HT-29 (cell line): ENCODE results near the gene ABCC3. TPM values are rescaled to one million over a fixed set of nuclear protein-coding genes. Genes with fewer than 3 reads are reported as not detected.

ENCODE experiments used
- DNase-seq: peaks from one replicate; pipeline ENCODE4 v3.0.0-alpha.2; 2015; ENCODE audit warnings: low spot score
- total RNA-seq: library from RNA; depleted of rRNA; stranded (reverse); fragments of >200 nt; shearing (Covaris generic); gene quantifications from 2 replicates; pipeline ENCODE4 v1.2.3, GENCODE V29; 2014; rRNA removed

The ABCC3 gene
- 286 and 313 TPM in 2 replicates for total RNA-seq

GRCh38 chr17:50634224-50634914, at the start of gene ABCC3:
Gene ABCC3, plus strand, starts transcription at chr17:50634881. Its CDS starts 56 bp downstream, at chr17:50634937.
- DNase-seq = peak; percentile 78

DNA sequence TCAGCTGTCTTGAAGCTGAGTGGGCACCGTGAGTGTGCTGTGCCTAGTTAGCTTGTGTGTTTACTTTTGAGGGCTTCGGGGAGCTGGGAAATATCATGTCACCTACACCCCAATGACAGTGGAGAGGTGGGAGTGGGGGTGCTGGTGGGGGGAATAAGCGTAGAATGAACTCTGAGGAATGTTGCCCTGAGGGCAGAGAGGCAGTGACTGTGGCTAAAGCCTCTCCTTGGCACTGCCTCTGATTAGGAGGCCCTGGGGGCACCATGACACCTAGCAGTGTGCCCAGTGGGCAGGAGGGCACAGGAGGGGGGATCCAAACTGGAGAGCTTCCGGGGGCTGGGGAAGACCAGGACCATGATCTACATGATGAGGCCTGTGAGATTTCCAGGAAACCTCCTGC, 49.3 kb upstream of the ABCC3 start:
- no peak for DNase-seq

- no peak for DNase-seq
Measured at GRCh38 chr17:50585891-50586290, 48.8 kb upstream of the ABCC3 start.

DNA sequence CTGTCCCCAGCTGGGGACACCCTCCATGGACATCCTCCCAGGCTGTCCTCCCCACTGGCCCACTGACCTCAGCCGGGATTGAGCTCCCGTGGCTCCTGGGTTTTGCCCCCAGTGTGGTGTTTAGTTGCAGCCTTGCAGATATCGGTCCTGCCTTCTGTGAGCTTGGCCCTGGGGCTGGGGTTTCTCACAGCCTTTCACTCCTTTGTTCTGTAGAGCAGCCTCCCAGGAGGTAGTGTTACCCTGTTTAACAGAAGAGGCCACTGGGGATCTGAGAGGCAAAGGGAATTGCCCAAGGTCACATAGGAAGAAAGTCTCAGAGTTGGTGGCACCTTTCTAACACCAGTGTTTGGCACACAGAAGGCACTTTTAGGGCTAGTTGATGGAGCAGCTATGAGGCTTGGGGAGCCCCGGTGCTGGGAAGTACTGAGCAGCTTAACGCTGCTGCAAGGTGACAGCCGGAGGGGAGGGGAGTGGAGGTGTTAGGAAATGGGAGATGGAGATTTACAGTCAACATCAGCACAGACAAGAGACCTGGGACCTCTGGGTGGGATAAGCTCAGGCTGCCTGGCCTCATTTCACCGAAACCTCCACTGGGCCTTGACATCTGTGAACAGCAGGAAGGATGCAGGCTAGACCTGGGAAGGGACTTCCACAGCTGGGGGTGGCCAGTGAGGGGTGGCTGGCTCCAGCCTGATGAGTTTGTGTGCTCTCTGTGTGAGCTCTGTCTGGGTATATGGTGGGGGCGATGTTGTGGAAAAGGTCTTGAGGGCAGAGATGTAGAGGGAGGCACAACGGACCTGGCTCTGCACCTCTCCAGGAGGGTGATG, 48.0 kb upstream of the ABCC3 start:
- DNase-seq = no peak

- no peak for DNase-seq
Measured at GRCh38 chr17:50587571-50587970, 47.1 kb upstream of the ABCC3 start.

- no peak for DNase-seq
Measured at GRCh38 chr17:50588391-50589049, 46.2 kb upstream of the ABCC3 start.

DNA sequence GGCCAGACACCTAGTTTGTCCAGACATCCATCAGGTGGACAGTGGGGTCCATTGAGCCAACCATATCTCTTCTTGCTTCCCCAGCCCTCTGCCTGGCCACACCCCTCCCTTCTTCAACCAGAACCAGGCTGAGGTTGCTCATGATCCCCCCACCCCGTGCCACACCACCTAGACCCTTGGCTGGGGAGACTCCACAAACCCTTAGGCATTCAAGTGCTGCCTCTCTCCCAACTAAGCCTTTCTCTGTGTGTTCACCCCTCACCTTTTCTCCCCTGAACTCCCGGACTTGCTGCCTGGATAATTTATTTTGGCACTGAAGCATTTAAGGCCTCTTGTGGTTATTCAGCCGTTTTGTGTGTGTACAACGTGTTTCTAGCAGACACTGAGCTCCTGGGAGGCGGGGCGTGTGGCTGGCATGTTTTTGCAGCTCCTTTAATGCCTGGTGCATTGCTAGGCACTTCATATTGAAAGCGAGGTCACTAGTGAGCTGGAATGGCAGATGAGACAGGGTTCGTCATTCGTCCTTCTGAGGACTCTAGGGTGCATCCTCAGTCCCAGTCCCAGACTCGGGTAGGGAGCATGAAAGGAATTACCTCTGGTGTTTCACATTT, 45.5 kb upstream of the ABCC3 start:
- DNase-seq = no peak

DNA sequence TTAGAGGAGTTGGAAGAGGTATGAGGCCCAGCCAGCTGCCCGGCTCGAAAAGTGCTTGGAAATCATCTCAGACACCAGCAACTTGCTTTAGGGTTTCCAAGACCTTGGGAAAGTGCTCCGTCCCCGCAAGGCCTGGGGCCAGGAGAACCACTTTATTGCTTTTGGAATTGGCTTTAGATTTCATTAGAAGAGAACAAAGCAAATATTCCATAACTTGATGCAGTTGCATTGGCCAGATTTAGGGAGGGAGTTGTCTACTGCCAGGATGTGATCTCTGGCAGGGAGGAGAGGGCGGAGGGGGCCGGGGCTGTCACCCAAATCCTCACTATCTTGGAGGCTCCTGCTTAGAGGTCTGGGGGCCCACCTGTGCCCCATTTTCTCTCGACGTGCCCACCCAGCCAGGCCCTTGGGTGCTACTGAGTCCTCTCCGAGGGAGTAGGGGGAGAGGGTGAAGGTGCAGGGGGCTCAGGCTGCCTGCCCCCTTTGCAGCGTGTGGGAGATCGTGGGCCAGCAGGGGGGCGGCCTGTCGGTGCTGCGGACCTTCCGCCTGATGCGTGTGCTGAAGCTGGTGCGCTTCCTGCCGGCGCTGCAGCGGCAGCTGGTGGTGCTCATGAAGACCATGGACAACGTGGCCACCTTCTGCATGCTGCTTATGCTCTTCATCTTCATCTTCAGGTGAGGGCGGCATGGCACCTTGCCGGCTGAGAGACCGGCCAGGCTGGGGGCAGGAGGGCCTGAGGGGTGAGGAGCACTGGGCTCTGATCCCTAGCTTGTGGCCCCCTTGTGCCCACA, 43.5 kb upstream of the ABCC3 start:
- no peak for DNase-seq

DNA sequence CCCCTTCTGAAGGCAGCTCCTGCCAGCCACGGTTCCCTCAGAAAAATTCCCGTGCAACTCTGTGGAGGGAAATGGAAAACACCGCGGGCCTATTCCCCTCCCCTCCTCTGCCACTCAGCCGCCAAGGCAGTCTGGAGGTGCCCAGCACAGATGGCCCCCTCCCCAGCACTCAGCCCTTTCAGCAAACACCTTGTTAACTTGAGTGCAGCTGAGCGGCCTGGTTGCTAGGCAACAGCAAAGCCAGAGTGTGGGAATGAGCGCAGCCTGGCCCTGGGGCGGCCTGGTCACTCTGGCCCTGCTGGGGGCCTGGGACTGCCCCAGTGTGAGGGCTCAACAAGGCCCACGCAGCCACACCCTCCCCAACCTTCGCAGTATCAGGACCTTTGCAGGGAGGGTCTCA, 41.4 kb upstream of the ABCC3 start:
- no peak for DNase-seq

DNA sequence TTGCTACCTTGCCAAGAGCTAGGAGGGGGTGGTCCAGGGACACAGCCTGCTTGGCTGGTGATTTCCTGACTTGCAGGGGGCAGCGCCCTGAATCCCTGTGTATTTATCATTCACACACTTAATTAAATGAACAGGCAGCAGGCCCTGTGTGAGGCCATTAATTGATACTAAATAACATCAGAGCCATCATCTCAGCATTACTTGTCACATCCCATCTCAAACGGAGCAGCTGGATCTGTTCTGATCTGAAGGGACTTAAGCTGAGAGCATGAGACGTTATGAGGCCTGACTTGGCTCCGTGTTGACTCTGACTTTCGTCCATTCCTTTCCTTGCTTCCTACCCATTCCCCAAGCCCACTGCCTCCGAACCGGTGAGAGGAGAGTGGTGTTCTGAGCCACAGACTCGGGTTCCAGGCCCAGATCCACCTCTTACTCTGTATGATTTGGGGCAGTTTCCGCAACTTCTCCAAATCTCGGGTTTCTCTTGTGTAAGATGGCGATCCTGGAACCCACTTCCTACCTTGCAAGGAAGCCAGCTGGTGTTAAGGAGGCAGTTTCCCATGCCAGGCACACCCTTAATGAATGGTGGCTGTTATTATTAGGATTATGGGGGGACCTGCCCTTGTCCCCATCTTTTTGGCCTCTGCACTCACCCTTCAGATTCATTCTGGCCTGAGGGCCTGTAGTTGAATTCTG, 40.4 kb upstream of the ABCC3 start:
- DNase-seq = no peak

GRCh38 chr17:50594892-50595291, 39.8 kb upstream of the ABCC3 start:
- no peak for DNase-seq

DNA sequence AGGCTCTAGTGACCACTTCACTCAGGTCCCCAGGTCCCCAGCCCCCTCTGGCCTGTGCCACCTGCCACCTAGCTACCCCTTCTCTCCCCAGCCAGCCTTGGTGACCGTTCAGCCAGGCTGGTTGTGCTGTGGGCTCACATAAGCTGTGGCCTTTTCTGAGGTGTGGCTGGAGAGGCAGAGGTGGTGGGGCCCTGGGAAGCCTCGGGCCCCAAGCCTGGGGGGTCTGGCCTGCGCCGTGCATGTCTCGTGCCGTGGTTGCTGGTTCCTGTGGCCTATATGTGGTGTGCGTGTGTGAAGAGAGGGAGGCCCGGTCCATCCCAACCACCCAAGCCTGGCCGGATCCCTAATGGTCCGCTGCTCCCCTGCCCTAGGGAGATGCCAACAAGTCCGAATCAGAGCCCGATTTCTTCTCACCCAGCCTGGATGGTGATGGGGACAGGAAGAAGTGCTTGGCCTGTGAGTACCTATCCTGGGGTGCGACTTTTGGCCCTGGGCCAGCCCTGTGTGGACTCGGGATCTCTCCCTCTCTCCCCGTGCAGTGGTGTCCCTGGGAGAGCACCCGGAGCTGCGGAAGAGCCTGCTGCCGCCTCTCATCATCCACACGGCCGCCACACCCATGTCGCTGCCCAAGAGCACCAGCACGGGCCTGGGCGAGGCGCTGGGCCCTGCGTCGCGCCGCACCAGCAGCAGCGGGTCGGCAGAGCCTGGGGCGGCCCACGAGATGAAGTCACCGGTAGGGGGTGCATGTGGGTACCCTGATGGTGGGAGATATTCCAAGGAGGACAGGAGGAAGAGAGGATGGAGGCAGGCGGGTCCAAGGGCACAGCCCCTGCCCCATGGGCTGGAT, 38.3 kb upstream of the ABCC3 start:
- peak; percentile 34 for DNase-seq

DNA sequence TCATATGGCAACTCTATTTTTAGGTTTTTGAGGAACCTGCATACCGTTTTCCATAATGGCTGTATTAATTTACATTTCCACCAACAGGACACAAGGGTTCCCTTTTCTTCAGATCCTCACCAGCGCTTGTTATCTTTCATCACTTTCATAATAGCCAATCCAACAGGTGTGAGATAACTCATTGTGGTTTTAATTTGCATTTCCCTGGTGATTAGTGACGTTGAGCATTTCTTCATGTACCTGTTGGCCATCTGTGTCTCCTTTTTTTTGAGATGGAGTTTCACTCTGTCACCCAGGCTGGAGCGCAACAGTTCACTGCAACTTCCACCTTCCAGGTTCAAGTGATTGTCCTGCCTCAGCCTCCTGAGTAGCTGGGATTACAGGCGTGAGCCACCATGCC, 36.2 kb upstream of the ABCC3 start:
- DNase-seq = no peak

- DNase-seq = no peak
Measured at GRCh38 chr17:50599606-50600005, 35.1 kb upstream of the ABCC3 start.

DNA sequence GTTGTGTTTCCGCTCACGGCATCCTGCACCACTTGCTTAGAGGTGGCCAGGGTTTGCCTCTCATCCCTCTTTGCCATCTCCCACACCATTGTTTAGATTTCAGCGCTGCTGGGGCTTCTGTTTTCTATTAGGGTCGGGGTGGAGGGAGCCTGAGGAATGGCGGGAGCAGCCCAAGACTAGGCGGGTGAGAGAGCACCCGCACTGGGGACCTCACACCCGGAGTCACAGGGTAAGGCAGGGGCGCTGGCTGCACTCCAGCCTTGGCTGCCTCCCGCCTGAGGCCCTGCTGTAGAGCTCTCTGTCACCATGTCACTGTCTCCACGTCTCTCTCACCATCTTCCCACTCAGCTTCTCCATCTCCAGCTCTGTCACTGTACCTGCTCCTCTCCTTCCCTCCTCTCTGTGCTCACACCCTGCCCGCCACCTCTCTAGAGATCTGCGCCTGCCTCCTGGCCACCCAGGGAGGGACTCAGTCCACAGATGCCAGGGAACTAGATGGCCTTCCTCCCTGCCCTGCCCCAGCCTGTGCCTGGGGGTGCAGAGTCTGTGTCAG, 32.8 kb upstream of the ABCC3 start:
- no peak for DNase-seq

DNA sequence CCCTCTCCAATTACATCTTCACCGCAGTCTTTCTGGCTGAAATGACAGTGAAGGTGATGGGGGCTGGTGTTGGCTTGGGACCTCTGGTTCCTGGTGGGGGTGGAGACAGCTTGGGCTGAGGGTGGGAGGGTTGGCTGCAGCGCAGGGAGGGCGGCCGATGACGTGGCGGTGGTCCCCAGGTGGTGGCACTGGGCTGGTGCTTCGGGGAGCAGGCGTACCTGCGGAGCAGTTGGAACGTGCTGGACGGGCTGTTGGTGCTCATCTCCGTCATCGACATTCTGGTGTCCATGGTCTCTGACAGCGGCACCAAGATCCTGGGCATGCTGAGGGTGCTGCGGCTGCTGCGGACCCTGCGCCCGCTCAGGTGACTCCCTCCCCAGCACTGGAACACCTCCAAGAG, 31.8 kb upstream of the ABCC3 start:
- DNase-seq = no peak

DNA sequence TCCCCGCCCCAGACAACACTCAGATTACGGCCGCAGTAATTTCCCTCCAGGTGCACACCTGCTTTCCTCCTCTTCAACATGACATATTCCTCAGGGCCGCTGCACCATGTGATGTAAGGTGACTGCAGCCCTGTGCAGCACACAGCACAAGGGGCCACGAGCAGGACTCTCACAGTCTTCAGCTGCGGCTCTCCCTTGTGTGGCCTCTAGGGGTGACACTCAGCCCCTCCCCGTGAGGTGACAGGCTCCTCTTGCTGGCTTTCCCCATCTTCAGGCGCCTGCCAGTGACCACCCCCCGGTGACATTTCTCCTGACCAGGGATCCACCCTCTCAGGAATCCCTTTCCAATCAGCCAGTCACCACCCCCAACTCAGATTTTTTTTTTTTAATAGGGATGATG, 31.3 kb upstream of the ABCC3 start:
- DNase-seq = peak; percentile 35

DNA sequence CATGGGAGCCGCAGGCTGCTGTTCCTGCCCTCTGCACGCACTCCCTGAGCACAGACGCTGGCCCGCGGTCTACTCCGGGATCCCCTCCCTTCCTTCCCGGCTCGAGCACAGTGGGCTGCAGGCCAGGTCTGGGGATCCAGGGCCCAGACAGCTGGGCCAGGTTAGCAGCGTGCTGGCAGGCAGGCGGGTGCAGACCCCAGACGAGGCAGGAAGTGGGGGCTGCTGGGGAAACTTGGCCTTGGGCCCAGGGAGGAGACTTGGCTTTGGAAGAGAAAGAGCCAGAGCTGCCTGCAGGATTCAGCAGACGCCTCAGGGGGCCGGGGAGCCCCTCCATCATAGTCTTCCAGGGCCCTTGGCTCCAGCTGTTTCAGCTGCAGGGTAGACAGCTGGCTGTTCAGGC, 30.2 kb upstream of the ABCC3 start:
- no peak for DNase-seq

- DNase-seq = no peak
Measured at GRCh38 chr17:50605429-50605828, 29.3 kb upstream of the ABCC3 start.
